NCI-H774 (cell line): Measurements from ENCODE around the gene CENPW.

Experiments
- DNase-seq: peaks from one replicate; lab custom pipeline; 2025; lab: John Stamatoyannopoulos, UW

Gene CENPW

DNA sequence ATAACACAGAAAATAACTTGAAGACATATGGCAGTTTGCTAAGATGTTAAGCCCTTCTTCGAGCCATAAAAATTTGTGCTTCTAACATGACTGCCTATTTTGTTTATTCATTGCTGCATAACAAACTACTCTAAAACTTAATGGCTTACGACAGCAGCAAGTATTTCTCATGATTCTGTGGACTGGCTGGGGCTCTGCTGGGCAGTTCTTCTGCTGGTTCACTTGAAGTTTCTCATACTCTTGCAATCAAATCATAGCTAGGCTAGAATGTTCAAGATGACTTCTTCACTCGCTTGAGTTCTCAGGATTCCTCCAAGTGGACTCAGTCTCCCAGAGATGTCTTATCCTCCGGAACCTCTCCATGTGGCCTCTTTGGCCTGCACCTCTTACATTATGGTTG lies 33.4 kb downstream of the CENPW start:
- DNase-seq = no peak

- DNase-seq = no peak
Observed at GRCh38 chr6:126374372-126374771, 34.5 kb downstream of the CENPW start.

DNA sequence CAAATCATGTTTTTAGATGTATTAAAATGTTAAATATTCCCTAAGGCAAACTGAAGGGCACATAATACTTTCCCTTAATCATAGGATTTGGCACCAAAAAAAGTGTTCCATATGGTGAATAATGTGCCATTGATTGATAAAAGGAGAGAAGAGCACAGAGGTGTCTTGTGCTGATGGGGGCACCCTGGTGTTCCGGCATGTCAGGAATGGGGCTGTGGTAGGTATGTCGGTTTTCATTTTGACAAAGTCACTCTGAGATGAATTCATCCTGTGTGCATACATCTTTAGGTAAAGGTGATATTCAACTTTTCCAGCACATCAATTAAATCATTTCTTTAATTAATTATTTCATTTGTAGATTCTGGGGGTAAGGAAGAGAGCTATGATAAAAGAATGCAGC lies 36.8 kb downstream of the CENPW start:
- no peak for DNase-seq

DNA sequence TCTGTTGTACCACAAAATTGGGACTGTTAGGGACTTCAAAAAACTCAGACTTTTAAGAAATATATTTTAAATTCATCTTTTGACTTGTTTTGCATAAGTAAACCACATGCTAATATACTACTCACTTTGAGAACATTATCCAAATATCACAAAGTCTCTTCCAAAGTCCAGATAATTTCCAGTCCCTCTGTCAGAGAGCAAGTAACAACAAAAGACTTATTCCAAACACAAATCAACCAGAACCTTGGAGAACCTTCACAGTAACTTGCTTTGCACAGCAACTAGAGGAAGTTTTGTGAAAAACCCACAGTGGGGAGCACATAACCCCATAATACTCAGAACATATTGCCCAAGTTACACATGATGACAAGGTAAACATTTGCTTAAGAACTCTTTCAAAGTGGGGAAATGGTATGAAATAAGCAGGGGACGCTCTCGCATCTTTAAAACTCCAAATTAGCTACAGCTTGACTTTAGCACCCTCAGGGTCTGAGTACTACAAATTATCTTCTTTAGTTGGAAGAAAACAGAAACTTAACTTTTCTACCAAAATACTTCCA lies 37.8 kb downstream of the CENPW start:
- DNase-seq = no peak

GRCh38 chr6:126380072-126380583 lies 40.2 kb downstream of the CENPW start:
- no peak for DNase-seq

DNA sequence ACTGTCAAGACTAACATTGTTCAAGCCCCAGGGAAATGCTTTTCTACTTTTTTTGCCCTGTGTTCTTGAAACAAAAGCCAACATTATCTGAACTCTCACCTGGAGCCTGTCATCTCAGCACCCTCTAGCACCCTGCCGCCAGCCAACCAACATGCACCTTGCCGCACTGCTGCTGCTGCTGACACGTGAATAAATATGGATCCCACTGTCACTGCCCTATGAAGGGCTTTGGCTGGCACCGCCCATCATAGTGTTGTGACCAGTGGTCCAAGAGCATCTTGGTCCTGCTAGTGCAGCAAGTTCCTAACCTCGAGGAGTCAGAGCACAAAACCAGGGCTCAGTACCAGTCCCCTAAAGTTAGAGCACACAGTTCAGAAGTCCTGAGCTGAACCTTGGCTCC lies 41.6 kb downstream of the CENPW start:
- DNase-seq = no peak

DNA sequence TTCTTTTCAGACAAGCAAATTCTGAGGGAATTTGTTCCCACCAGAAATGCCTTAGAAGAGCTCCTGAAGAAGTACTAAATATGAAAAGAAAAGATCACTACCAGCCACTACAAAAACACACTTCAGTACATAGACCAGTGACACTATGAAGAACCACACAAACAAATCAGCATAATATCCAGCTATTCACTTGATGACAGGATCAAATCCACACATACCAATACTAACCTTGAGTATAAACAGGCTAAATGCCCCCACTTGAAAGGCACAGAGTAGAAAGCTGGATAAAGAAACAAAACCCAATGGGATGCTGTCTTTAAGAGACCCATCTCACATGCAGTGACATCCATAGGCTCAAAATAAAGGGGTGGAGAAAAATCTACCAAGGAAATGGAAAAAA lies 43.3 kb downstream of the CENPW start:
- DNase-seq = no peak

GRCh38 chr6:126385536-126385935 lies 45.6 kb downstream of the CENPW start:
- DNase-seq = no peak

DNA sequence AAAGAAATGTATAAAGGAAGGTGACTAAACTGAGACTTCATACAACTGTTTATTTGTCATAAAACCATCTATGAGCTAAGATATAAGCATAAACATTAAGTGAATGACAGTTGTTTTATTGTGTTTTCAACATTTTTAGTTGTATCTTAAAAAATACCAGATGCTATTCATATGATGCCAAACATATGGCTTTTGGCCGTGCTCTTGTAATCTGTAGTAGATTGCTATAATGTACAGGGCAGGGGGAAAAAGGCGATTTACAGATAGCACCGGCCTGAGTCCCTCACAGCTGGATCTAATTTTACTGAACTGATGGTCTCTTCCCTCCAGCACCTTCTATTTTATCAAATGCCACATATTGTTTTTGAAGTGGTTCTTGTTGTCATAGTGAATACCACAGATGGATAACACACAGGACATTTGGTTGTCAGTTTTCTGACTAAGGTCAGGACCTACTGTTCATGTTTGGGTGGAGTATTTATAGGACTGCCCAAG lies 48.2 kb downstream of the CENPW start:
- DNase-seq = no peak

DNA sequence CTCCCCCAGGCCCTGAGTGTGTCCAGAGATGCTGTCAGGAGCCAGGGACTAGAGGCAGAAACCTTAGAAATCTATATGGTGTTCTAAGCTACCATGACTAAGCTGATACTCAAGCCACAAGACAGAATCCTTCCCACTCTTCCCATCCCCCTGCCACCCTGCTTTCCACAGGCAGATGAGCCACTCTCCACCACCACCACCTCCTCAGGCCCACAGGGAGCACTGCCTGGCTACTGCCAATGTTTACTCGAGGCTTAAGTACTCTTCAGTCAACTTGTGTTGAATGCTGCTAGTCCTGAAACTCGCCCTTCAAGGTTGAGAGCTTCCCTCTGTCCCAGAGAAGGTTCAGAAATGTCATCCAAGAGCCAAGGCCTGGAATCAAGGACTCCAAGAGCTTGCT lies 56.2 kb downstream of the CENPW start:
- no peak for DNase-seq
